IPS-15b (cell line): ENCODE measurements around the gene GZMM.

Experiments used
- H3K27me3 ChIP-seq: one replicate; pipeline ENCODE4 v1.6.1; 2013; ENCODE audit warnings: low read length; ENCODE audit not compliant: control insufficient read depth, insufficient read depth
- H3K36me3 ChIP-seq: one replicate; pipeline ENCODE4 v1.6.1; 2013; ENCODE audit warnings: low read length; ENCODE audit not compliant: control insufficient read depth, insufficient read depth
- H3K4me1 ChIP-seq: one replicate; pipeline ENCODE4 v1.6.1; 2013; ENCODE audit warnings: mild to moderate bottlenecking, low read length; ENCODE audit not compliant: control insufficient read depth, insufficient read depth
- H3K4me3 ChIP-seq: one replicate; pipeline ENCODE4 v1.5.1; 2013; ENCODE audit warnings: low read depth, low read length
- H3K9ac ChIP-seq: one replicate; pipeline ENCODE4 v1.6.1; 2013; ENCODE audit warnings: low read depth, mild to moderate bottlenecking, low read length
- H3K9me3 ChIP-seq: one replicate; pipeline ENCODE4 v1.6.1; 2013; ENCODE audit warnings: mild to moderate bottlenecking, low read length; ENCODE audit not compliant: control insufficient read depth, insufficient read depth

Gene GZMM

GRCh38 chr19:542173-542866 lies 1.5 kb upstream of the GZMM start:
- Histone ChIP-seq H3K4me1 (no peaks in the 10 kb centered on the region), H3K9ac (no peak overlapping the region), H3K4me3 (no peak overlapping the region), H3K9me3 (no peaks in the 10 kb centered on the region), H3K36me3 (peaks cover 35% of the 10 kb centered on the region), H3K27me3 (no peaks in the 10 kb centered on the region)

- Histone ChIP-seq H3K36me3 (peaks cover 6% of the 10 kb centered on the region), H3K4me1 (no peaks in the 10 kb centered on the region), H3K9ac (no peak overlapping the region), H3K9me3 (no peaks in the 10 kb centered on the region), H3K4me3 (no peak overlapping the region), H3K27me3 (no peaks in the 10 kb centered on the region)
Measured at GRCh38 chr19:547117-547516, 3.3 kb downstream of the GZMM start.

- H3K9ac ChIP-seq: no peak overlapping the region
- H3K9me3 ChIP-seq: no peaks in the 10 kb centered on the region
- no peaks in the 10 kb centered on the region for H3K36me3 ChIP-seq
- H3K4me3 ChIP-seq: no peak overlapping the region
- H3K27me3 ChIP-seq: no peaks in the 10 kb centered on the region
- no peaks in the 10 kb centered on the region for H3K4me1 ChIP-seq
Measured at GRCh38 chr19:547836-548720, 4.2 kb downstream of the GZMM start.

GRCh38 chr19:548886-549830 lies 5.3 kb downstream of the GZMM start:
- no peaks in the 10 kb centered on the region for H3K4me1 ChIP-seq
- no peaks in the 10 kb centered on the region for H3K9me3 ChIP-seq
- no peaks in the 10 kb centered on the region for H3K27me3 ChIP-seq
- H3K36me3 ChIP-seq: no peaks in the 10 kb centered on the region
- no peak overlapping the region for H3K4me3 ChIP-seq
- H3K9ac ChIP-seq: no peak overlapping the region

GRCh38 chr19:554817-555216 lies 11.0 kb downstream of the GZMM start:
- H3K4me3 ChIP-seq: no peak overlapping the region
- no peaks in the 10 kb centered on the region for H3K9me3 ChIP-seq
- no peaks in the 10 kb centered on the region for H3K4me1 ChIP-seq
- no peak overlapping the region for H3K9ac ChIP-seq
- H3K27me3 ChIP-seq: no peaks in the 10 kb centered on the region
- H3K36me3 ChIP-seq: no peaks in the 10 kb centered on the region

- Histone ChIP-seq H3K9me3 (no peaks in the 10 kb centered on the region), H3K4me1 (no peaks in the 10 kb centered on the region), H3K27me3 (no peaks in the 10 kb centered on the region), H3K36me3 (no peaks in the 10 kb centered on the region), H3K9ac (no peak overlapping the region), H3K4me3 (no peak overlapping the region)
Measured at GRCh38 chr19:555474-555808, 11.6 kb downstream of the GZMM start.

GRCh38 chr19:556611-557382 lies 12.9 kb downstream of the GZMM start:
- no peak overlapping the region for H3K9ac ChIP-seq
- H3K4me3 ChIP-seq: no peak overlapping the region
- H3K4me1 ChIP-seq: no peaks in the 10 kb centered on the region
- H3K36me3 ChIP-seq: no peaks in the 10 kb centered on the region
- H3K9me3 ChIP-seq: no peaks in the 10 kb centered on the region
- no peaks in the 10 kb centered on the region for H3K27me3 ChIP-seq

- H3K4me1 ChIP-seq: no peaks in the 10 kb centered on the region
- no peak overlapping the region for H3K4me3 ChIP-seq
- no peak overlapping the region for H3K9ac ChIP-seq
- no peaks in the 10 kb centered on the region for H3K27me3 ChIP-seq
- H3K9me3 ChIP-seq: no peaks in the 10 kb centered on the region
- H3K36me3 ChIP-seq: no peaks in the 10 kb centered on the region
Measured at GRCh38 chr19:558770-559439, 15.1 kb downstream of the GZMM start.

GRCh38 chr19:560121-560520 lies 16.3 kb downstream of the GZMM start:
- H3K9ac ChIP-seq: no peak overlapping the region
- no peaks in the 10 kb centered on the region for H3K36me3 ChIP-seq
- no peaks in the 10 kb centered on the region for H3K9me3 ChIP-seq
- no peak overlapping the region for H3K4me3 ChIP-seq
- no peaks in the 10 kb centered on the region for H3K27me3 ChIP-seq
- no peaks in the 10 kb centered on the region for H3K4me1 ChIP-seq

- H3K4me3 ChIP-seq: no peak overlapping the region
- no peaks in the 10 kb centered on the region for H3K4me1 ChIP-seq
- H3K9me3 ChIP-seq: no peaks in the 10 kb centered on the region
- no peaks in the 10 kb centered on the region for H3K27me3 ChIP-seq
- H3K9ac ChIP-seq: no peak overlapping the region
- H3K36me3 ChIP-seq: no peaks in the 10 kb centered on the region
Measured at GRCh38 chr19:566403-566802, 22.6 kb downstream of the GZMM start.
